Measurements from ENCODE around the gene SRSF10.
A peak's percentile ranks its signal among the peaks of the same experiment; 100 is the strongest.
"Not testable (repeated sequence)": the region's sequence is repeated elsewhere in the genome, so short reads cannot be mapped to it uniquely, and the experiment has no call there.

The SRSF10 gene

GRCh38 chr1:23959461-23960290 lies 20.5 kb downstream of the SRSF10 start, which contains the start of gene PNRC2:
Gene PNRC2, plus strand, starts transcription at chr1:23959828. Its CDS starts 1,630 bp downstream, at chr1:23961458.
- DNase-seq (ENCODE audit: insufficient read length, low spot score) (peak; percentile 95), FAIRE-seq (peak; percentile 71)

- peak; percentile 79 for DNase-seq (ENCODE audit: insufficient read length, low spot score)
- FAIRE-seq = no peak
Measured at GRCh38 chr1:23958810-23959460, 21.2 kb downstream of the SRSF10 start.

- not testable (repeated sequence) for FAIRE-seq; DNase-seq (ENCODE audit: insufficient read length, low spot score)
Measured at GRCh38 chr1:23958040-23958809, 21.9 kb downstream of the SRSF10 start.

- FAIRE-seq (no peak), DNase-seq (ENCODE audit: insufficient read length, low spot score) (no peak)
Measured at GRCh38 chr1:23957096-23957495, 23.0 kb downstream of the SRSF10 start.

- FAIRE-seq (no peak), DNase-seq (ENCODE audit: insufficient read length, low spot score) (no peak)
Measured at GRCh38 chr1:23953020-23953419, 27.1 kb downstream of the SRSF10 start.

- DNase-seq (ENCODE audit: insufficient read length, low spot score) (no peak), FAIRE-seq (no peak)
Measured at GRCh38 chr1:23947366-23947765, 32.8 kb downstream of the SRSF10 start.

GRCh38 chr1:23936481-23937176 lies 43.5 kb downstream of the SRSF10 start:
- DNase-seq (ENCODE audit: insufficient read length, low spot score) (no peak), FAIRE-seq (no peak)

GRCh38 chr1:23931491-23931880 lies 48.6 kb downstream of the SRSF10 start:
- DNase-seq (ENCODE audit: insufficient read length, low spot score) (no peak), FAIRE-seq (no peak)

GRCh38 chr1:23930861-23931490 lies 49.2 kb downstream of the SRSF10 start:
- DNase-seq (ENCODE audit: insufficient read length, low spot score) (no peak), FAIRE-seq (no peak)

- DNase-seq (ENCODE audit: insufficient read length, low spot score) (no peak), FAIRE-seq (no peak)
Measured at GRCh38 chr1:23930270-23930669, 49.9 kb downstream of the SRSF10 start.

- FAIRE-seq = no peak
- DNase-seq (ENCODE audit: insufficient read length, low spot score) = no peak
Measured at GRCh38 chr1:23928789-23929188, 51.3 kb downstream of the SRSF10 start.

GRCh38 chr1:23927097-23927496 lies 53.0 kb downstream of the SRSF10 start:
- FAIRE-seq (no peak), DNase-seq (ENCODE audit: insufficient read length, low spot score) (no peak)

- no peak for DNase-seq (ENCODE audit: insufficient read length, low spot score)
- no peak for FAIRE-seq
Measured at GRCh38 chr1:23925279-23925678, 54.8 kb downstream of the SRSF10 start.

GRCh38 chr1:23924601-23925000 lies 55.5 kb downstream of the SRSF10 start:
- FAIRE-seq (no peak), DNase-seq (ENCODE audit: insufficient read length, low spot score) (no peak)

GRCh38 chr1:23923592-23924499 lies 56.3 kb downstream of the SRSF10 start:
- FAIRE-seq (no peak), DNase-seq (ENCODE audit: insufficient read length, low spot score) (no peak)

- no peak for DNase-seq (ENCODE audit: insufficient read length, low spot score)
- no peak for FAIRE-seq
Measured at GRCh38 chr1:23922321-23922943, 57.7 kb downstream of the SRSF10 start.

- FAIRE-seq = no peak
- peak; percentile 75 for DNase-seq (ENCODE audit: insufficient read length, low spot score)
Measured at GRCh38 chr1:23916209-23917131, 63.7 kb downstream of the SRSF10 start.

- DNase-seq (ENCODE audit: insufficient read length, low spot score) (no peak), FAIRE-seq (no peak)
Measured at GRCh38 chr1:23915466-23915865, 64.7 kb downstream of the SRSF10 start.

Measured in HTR-8/SVneo (cell line).